Neuron (in vitro differentiated cells): ENCODE results near the gene CLMP.
"Not testable (repeated sequence)": the region's sequence is repeated elsewhere in the genome, so short reads cannot be mapped to it uniquely, and the experiment has no call there.

Source experiments
- H2AFZ ChIP-seq: one replicate; pipeline ENCODE4 v1.6.1; 2013; ENCODE audit warnings: low read depth, mild to moderate bottlenecking, inconsistent platforms, low read length, moderate library complexity
- H3K27me3 ChIP-seq: one replicate; pipeline ENCODE4 v1.6.1; 2013; ENCODE audit warnings: low read length; ENCODE audit not compliant: insufficient read depth
- H3K36me3 ChIP-seq: one replicate; pipeline ENCODE4 v1.6.1; 2013; ENCODE audit warnings: low read length; ENCODE audit not compliant: insufficient read depth
- H3K4me1 ChIP-seq: one replicate; pipeline ENCODE4 v1.6.1; 2013; ENCODE audit warnings: low read length; ENCODE audit not compliant: insufficient read depth
- H3K4me3 ChIP-seq: 2 replicates; pipeline ENCODE4 v1.5.1; 2013; ENCODE audit warnings: mild to moderate bottlenecking, low read length, moderate library complexity
- H3K9me3 ChIP-seq: one replicate; pipeline ENCODE4 v1.6.1; 2013; ENCODE audit warnings: low read length

Gene CLMP

GRCh38 chr11:123211981-123212380 is 16.9 kb upstream of the CLMP start:
- no peaks in the 10 kb centered on the region for H3K36me3 ChIP-seq

GRCh38 chr11:123211149-123211852 is 16.3 kb upstream of the CLMP start:
- H3K4me1 ChIP-seq, result peaks cover 23% of the 10 kb centered on the region
- H3K9me3 ChIP-seq, result peaks cover 1% of the 10 kb centered on the region
- no peak overlapping the region for H3K4me3 ChIP-seq
- no peaks in the 10 kb centered on the region for H3K36me3 ChIP-seq
- H2AFZ ChIP-seq, result no peak overlapping the region
- no peaks in the 10 kb centered on the region for H3K27me3 ChIP-seq

More at GRCh38 chr11:123211981-123212380, 16.9 kb upstream of the CLMP start:
- H3K4me3 ChIP-seq, result no peak overlapping the region
- peaks cover 1% of the 10 kb centered on the region for H3K9me3 ChIP-seq
- no peaks in the 10 kb centered on the region for H3K27me3 ChIP-seq
- no peak overlapping the region for H2AFZ ChIP-seq
- H3K4me1 ChIP-seq, result peaks cover 16% of the 10 kb centered on the region

- Histone ChIP-seq H3K4me1 (peaks cover 23% of the 10 kb centered on the region), H3K9me3 (peaks cover 1% of the 10 kb centered on the region), H3K27me3 (no peaks in the 10 kb centered on the region), H3K4me3 (no peak overlapping the region), H2AFZ (no peak overlapping the region), H3K36me3 (no peaks in the 10 kb centered on the region)
Observed at GRCh38 chr11:123209591-123209990, 14.5 kb upstream of the CLMP start.

GRCh38 chr11:123206791-123207434 is 11.9 kb upstream of the CLMP start:
- Histone ChIP-seq H2AFZ (peak overlapping the region; percentile 6), H3K4me3 (no peak overlapping the region), H3K9me3 (peaks cover 1% of the 10 kb centered on the region), H3K36me3 (no peaks in the 10 kb centered on the region), H3K4me1 (peaks cover 40% of the 10 kb centered on the region), H3K27me3 (no peaks in the 10 kb centered on the region)

GRCh38 chr11:123206055-123206454 is 11.0 kb upstream of the CLMP start:
- not testable (repeated sequence) for H3K9me3 ChIP-seq, H3K36me3 ChIP-seq, H2AFZ ChIP-seq, H3K27me3 ChIP-seq, H3K4me3 ChIP-seq
- H3K4me1 ChIP-seq, result peaks cover 40% of the 10 kb centered on the region

GRCh38 chr11:123203934-123204333 is 8.9 kb upstream of the CLMP start:
- no peak overlapping the region for H2AFZ ChIP-seq
- H3K27me3 ChIP-seq, result no peaks in the 10 kb centered on the region
- no peaks in the 10 kb centered on the region for H3K9me3 ChIP-seq
- peaks cover 40% of the 10 kb centered on the region for H3K4me1 ChIP-seq
- no peak overlapping the region for H3K4me3 ChIP-seq
- H3K36me3 ChIP-seq, result no peaks in the 10 kb centered on the region

GRCh38 chr11:123203471-123203870 is 8.4 kb upstream of the CLMP start:
- Histone ChIP-seq H3K4me3 (no peak overlapping the region), H2AFZ (no peak overlapping the region), H3K9me3 (no peaks in the 10 kb centered on the region), H3K4me1 (peaks cover 40% of the 10 kb centered on the region), H3K27me3 (no peaks in the 10 kb centered on the region), H3K36me3 (no peaks in the 10 kb centered on the region)

GRCh38 chr11:123202155-123203151 is 7.4 kb upstream of the CLMP start:
- Histone ChIP-seq H3K9me3 (no peaks in the 10 kb centered on the region), H2AFZ (peak overlapping the region; percentile 14), H3K4me1 (peaks cover 33% of the 10 kb centered on the region), H3K4me3 (peak overlapping the region; percentile 1), H3K27me3 (no peaks in the 10 kb centered on the region), H3K36me3 (no peaks in the 10 kb centered on the region)

- Histone ChIP-seq H3K9me3 (no peaks in the 10 kb centered on the region), H2AFZ (no peak overlapping the region), H3K4me3 (no peak overlapping the region), H3K36me3 (no peaks in the 10 kb centered on the region), H3K27me3 (no peaks in the 10 kb centered on the region), H3K4me1 (peaks cover 22% of the 10 kb centered on the region)
Observed at GRCh38 chr11:123200264-123200663, 5.2 kb upstream of the CLMP start.

- no peaks in the 10 kb centered on the region for H3K27me3 ChIP-seq
- no peaks in the 10 kb centered on the region for H3K36me3 ChIP-seq
- no peak overlapping the region for H3K4me3 ChIP-seq
- H3K9me3 ChIP-seq, result no peaks in the 10 kb centered on the region
- no peak overlapping the region for H2AFZ ChIP-seq
- H3K4me1 ChIP-seq, result peaks cover 13% of the 10 kb centered on the region
Observed at GRCh38 chr11:123197711-123198110, 2.7 kb upstream of the CLMP start.

GRCh38 chr11:123196060-123196714 is 1.1 kb upstream of the CLMP start:
- Histone ChIP-seq H2AFZ (no peak overlapping the region), H3K27me3 (no peaks in the 10 kb centered on the region), H3K36me3 (no peaks in the 10 kb centered on the region), H3K4me1 (no peaks in the 10 kb centered on the region), H3K4me3 (no peak overlapping the region), H3K9me3 (no peaks in the 10 kb centered on the region)

- H3K36me3 ChIP-seq, result no peaks in the 10 kb centered on the region
- H2AFZ ChIP-seq, result peak overlapping the region; percentile 2
- H3K4me3 ChIP-seq, result peak overlapping the region; percentile 16
- no peaks in the 10 kb centered on the region for H3K27me3 ChIP-seq
- no peaks in the 10 kb centered on the region for H3K9me3 ChIP-seq
- H3K4me1 ChIP-seq, result no peaks in the 10 kb centered on the region
Observed at GRCh38 chr11:123194337-123195187, 486 bp downstream of the CLMP start.
